ENCODE results near the gene CD2AP. TPM values are rescaled to one million over a fixed set of nuclear protein-coding genes. Genes with fewer than 3 reads are reported as not detected.
A peak's percentile ranks its signal among the peaks of the same experiment; 100 is the strongest.

Gene CD2AP
- total and polyA plus RNA-seq, 2 of the 8 experiments (the other 6 are each of a cell fraction or from before 2014, with no cell fraction given): 8.6 to 75.6 TPM

DNA sequence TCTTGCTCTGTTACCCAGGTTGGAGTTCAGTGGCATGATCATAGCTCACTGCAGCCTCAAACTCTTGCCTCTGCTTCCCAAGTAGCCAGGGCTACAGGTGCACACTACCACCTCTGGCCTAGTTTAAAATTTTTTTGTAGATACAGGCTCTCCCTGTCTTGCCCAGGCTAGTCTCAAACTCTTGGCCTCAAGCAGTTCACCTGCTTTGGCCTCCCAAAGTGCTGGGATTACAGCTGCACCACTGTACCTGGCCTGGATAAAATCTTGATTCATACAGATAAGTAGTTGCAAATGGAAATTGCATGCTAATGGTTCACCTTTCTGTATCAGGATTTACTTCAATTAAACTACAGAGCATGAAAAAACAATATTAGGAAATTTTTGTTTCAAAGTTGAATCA is 4.2 kb downstream of the CD2AP start:
- H3K56ac ChIP-seq (replicated peaks; ENCODE audit: insufficient read length, low read depth, low read length): no peak overlapping the region
- no peak overlapping the region for H3K4me2 ChIP-seq (ENCODE audit: insufficient read depth in 1 of 2, low read depth in 2 of 2, low read length in 2 of 2)
- H3K27ac ChIP-seq (ENCODE audit: low read depth, low read length): no peak overlapping the region
- H3K4ac ChIP-seq (replicated peaks; ENCODE audit: insufficient read length, low read depth, low read length): no peak overlapping the region
- H3K23me2 ChIP-seq (ENCODE audit: low read depth, low read length): peaks cover 4% of the 10 kb centered on the region; the same call in 1 of the 2 replicates
- H3K9ac ChIP-seq (replicated peaks in 1 of 4; ENCODE audit: extremely low read depth in 1 of 4, low read depth in 3 of 4, low read length in 3 of 4): no peak overlapping the region
- H3K18ac ChIP-seq (ENCODE audit: extremely low read depth, low read length): no peak overlapping the region; the same call in 1 of the 2 replicates
- no peak overlapping the region for H2BK20ac ChIP-seq (ENCODE audit: low read length)
- no peak overlapping the region for H4K91ac ChIP-seq (replicated peaks; ENCODE audit: insufficient read length, low read length)
- no peak overlapping the region for H2BK5ac ChIP-seq (ENCODE audit: low read depth, low read length)
- no peak overlapping the region for H2BK12ac ChIP-seq (ENCODE audit: low read depth, low read length)
- no peaks in the 10 kb centered on the region for H3K9me3 ChIP-seq (ENCODE audit: insufficient read depth in 2 of 2, low read depth in 1 of 2, low read length in 1 of 2)
- H4K8ac ChIP-seq (ENCODE audit: extremely low read depth, insufficient read depth, low read length): no peak overlapping the region
- no peak overlapping the region for H4K5ac ChIP-seq (ENCODE audit: insufficient read length, low read depth, low read length)
- H3K4me1 ChIP-seq (replicated peaks in 1 of 4; ENCODE audit: control insufficient read depth in 3 of 4, insufficient read depth in 4 of 4, low read length in 3 of 4): peaks cover 0 to 8% (median 1%) of the 10 kb centered on the region in 4 experiments; a peak in 3 of 7 replicates
- no peak overlapping the region for H3K14ac ChIP-seq (ENCODE audit: insufficient read length)
- no peak overlapping the region for H2BK120ac ChIP-seq (replicated peaks; ENCODE audit: low read depth, low read length)
- peak overlapping the region in 1 of 4 experiments; percentile 5; a peak in 1 of 8 replicates for H3K4me3 ChIP-seq (ENCODE audit: extremely low read depth in 1 of 4, insufficient read depth in 2 of 4, low read depth in 3 of 4, low read length in 4 of 4)
- H3K27me3 ChIP-seq (replicated peaks in 1 of 4; ENCODE audit: control insufficient read depth in 3 of 4, extremely low read depth in 1 of 4, insufficient read depth in 3 of 4, low read length in 3 of 4): no peaks in the 10 kb centered on the region
- no peaks in the 10 kb centered on the region for H3K79me1 ChIP-seq (ENCODE audit: low read depth, low read length)
- CTCF ChIA-PET (ENCODE audit: partially characterized antibody): no interaction called here
- no peaks in the 10 kb centered on the region for H3K36me3 ChIP-seq (ENCODE audit: control insufficient read depth in 2 of 4, insufficient read depth in 4 of 4, low read length in 3 of 4)
- TF ChIP-seq SIRT6 (IDR thresholded peaks at IDR 0.05; ENCODE audit: low read length): no peak
- TF ChIP-seq CHD1 (IDR thresholded peaks at IDR 0.05; ENCODE audit: low read depth, low read length): no peak
- TF ChIP-seq, protein P1, sequence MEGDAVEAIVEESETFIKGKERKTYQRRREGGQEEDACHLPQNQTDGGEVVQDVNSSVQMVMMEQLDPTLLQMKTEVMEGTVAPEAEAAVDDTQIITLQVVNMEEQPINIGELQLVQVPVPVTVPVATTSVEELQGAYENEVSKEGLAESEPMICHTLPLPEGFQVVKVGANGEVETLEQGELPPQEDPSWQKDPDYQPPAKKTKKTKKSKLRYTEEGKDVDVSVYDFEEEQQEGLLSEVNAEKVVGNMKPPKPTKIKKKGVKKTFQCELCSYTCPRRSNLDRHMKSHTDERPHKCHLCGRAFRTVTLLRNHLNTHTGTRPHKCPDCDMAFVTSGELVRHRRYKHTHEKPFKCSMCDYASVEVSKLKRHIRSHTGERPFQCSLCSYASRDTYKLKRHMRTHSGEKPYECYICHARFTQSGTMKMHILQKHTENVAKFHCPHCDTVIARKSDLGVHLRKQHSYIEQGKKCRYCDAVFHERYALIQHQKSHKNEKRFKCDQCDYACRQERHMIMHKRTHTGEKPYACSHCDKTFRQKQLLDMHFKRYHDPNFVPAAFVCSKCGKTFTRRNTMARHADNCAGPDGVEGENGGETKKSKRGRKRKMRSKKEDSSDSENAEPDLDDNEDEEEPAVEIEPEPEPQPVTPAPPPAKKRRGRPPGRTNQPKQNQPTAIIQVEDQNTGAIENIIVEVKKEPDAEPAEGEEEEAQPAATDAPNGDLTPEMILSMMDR (IDR thresholded peaks at IDR 0.05; ENCODE audit: control extremely low read depth in 1 of 3, insufficient read depth in 1 of 3, low read depth in 1 of 3, low read length in 3 of 3): no peak
- TF ChIP-seq ASH2L (IDR thresholded peaks at IDR 0.05; ENCODE audit: low read length): no peak
- H2AK5ac ChIP-seq (ENCODE audit: low read depth, low read length): no peak overlapping the region
- H2BK15ac ChIP-seq (ENCODE audit: low read length): no peak overlapping the region
- FAIRE-seq (no peak), DNase-seq (ENCODE audit: low read depth in 1 of 2, low spot score in 2 of 2) (no peak)
- peaks cover 10 to 17% of the 10 kb centered on the region in 2 experiments for H4K20me1 ChIP-seq (replicated peaks in 1 of 2; ENCODE audit: control insufficient read depth in 1 of 2, insufficient read depth in 2 of 2, low read length in 2 of 2)
- peaks cover 66 to 91% of the 10 kb centered on the region in 2 experiments for H3K79me2 ChIP-seq (ENCODE audit: control insufficient read depth in 1 of 2, insufficient read depth in 2 of 2, low read length in 2 of 2)
- no peak overlapping the region for H2AFZ ChIP-seq (ENCODE audit: low read length)
- H3K23ac ChIP-seq (ENCODE audit: insufficient read length): no peak overlapping the region
- POLR2A ChIA-PET (ENCODE audit: partially characterized antibody): no interaction called here
